Neural cell (in vitro differentiated cells): ENCODE measurements around the gene TEX54. TPM values are rescaled to one million over a fixed set of nuclear protein-coding genes. Genes with fewer than 3 reads are reported as not detected.

Source experiments
- H2AFZ ChIP-seq: fragments of 200-600, 300-800 bp; sonication (generic), shearing (Covaris generic); 2 replicates; pipeline ENCODE4 v1.6.0; 2014; ENCODE audit warnings: low read depth, mild to moderate bottlenecking, antibody characterized with exemption, low read length, moderate library complexity
- H3F3A ChIP-seq: fragments of 200-600 bp; shearing (Covaris generic); 2 replicates; pipeline ENCODE4 v1.6.1; 2016; ENCODE audit warnings: mild to moderate bottlenecking, moderate library complexity, mixed read lengths, antibody characterized with exemption, low read length; ENCODE audit not compliant: insufficient read depth, poor library complexity, severe bottlenecking
- H3K27ac ChIP-seq: fragments of 200-600, 300-800 bp; sonication (generic), shearing (Covaris generic); 2 replicates; pipeline ENCODE4 v1.5.1; 2014; ENCODE audit warnings: mild to moderate bottlenecking, low read length, moderate library complexity
- H3K27me3 ChIP-seq: fragments of 300-800, 200-600 bp; sonication (generic), shearing (Covaris generic); 2 replicates; pipeline ENCODE4 v1.6.0; 2014; ENCODE audit warnings: mild to moderate bottlenecking, low read depth, low read length, moderate library complexity; ENCODE audit not compliant: insufficient read depth
- H3K36me3 ChIP-seq: fragments of 300-800, 200-600 bp; sonication (generic), shearing (Covaris generic); 2 replicates; pipeline ENCODE4 v1.5.1; 2014; ENCODE audit warnings: mild to moderate bottlenecking, antibody characterized with exemption, low read length, moderate library complexity; ENCODE audit not compliant: insufficient read depth
- H3K4me2 ChIP-seq: fragments of 300-800, 200-600 bp; sonication (generic), shearing (Covaris generic); 2 replicates; pipeline ENCODE4 v1.6.0; 2014; ENCODE audit warnings: mild to moderate bottlenecking, low read length
- H3K4me3 ChIP-seq: fragments of 300-800, 200-600 bp; sonication (generic), shearing (Covaris generic); 2 replicates; pipeline ENCODE4 v1.5.1; 2014; ENCODE audit warnings: mild to moderate bottlenecking, low read length, moderate library complexity
- H3K79me2 ChIP-seq: fragments of 200-600 bp; shearing (Covaris generic); replicated peaks from 2 replicates; pipeline ENCODE4 v1.6.0; 2014; ENCODE audit warnings: mild to moderate bottlenecking, low read length, moderate library complexity; ENCODE audit not compliant: insufficient read depth
- H3K9ac ChIP-seq: fragments of 300-800, 200-600 bp; sonication (generic), shearing (Covaris generic); 2 replicates; pipeline ENCODE4 v1.6.1; 2016; ENCODE audit warnings: mild to moderate bottlenecking, low read length, mixed read lengths
- H3K9me2 ChIP-seq: fragments of 200-600 bp; shearing (Covaris generic); 2 replicates; pipeline ENCODE4 v1.6.1; 2016; ENCODE audit warnings: mild to moderate bottlenecking, low read length, mixed read lengths; ENCODE audit not compliant: insufficient read depth
- H3K9me3 ChIP-seq: fragments of 200-600, 300-800 bp; sonication (generic), shearing (Covaris generic); 2 replicates; pipeline ENCODE4 v1.6.1; 2016; ENCODE audit warnings: mild to moderate bottlenecking, mixed run types, low read length, moderate library complexity, mixed read lengths
- H4K20me1 ChIP-seq: fragments of 200-600 bp; shearing (Covaris generic); 2 replicates; pipeline ENCODE4 v1.6.1; 2016; ENCODE audit warnings: mild to moderate bottlenecking, mixed run types; ENCODE audit not compliant: insufficient read depth
- EP300 ChIP-seq: fragments of 450-650 bp; conservative IDR thresholded peaks from 2 replicates; pipeline ENCODE4 v1.6.1; 2014; ENCODE audit warnings: antibody characterized with exemption, mild to moderate bottlenecking, moderate library complexity; ENCODE audit not compliant: poor library complexity, severe bottlenecking
- EZH2 ChIP-seq: fragments of 200-600, 300-800 bp; shearing (Covaris generic), sonication (generic); IDR thresholded peaks from 2 replicates; pipeline ENCODE4 v1.6.1; 2014; ENCODE audit warnings: antibody characterized with exemption, low read length, borderline replicate concordance, mild to moderate bottlenecking; ENCODE audit not compliant: insufficient read depth, poor library complexity, severe bottlenecking
- MXI1 ChIP-seq: fragments of 450-650 bp; conservative IDR thresholded peaks from 2 replicates; pipeline ENCODE4 v1.6.1; 2014; ENCODE audit warnings: antibody characterized with exemption, mild to moderate bottlenecking; ENCODE audit not compliant: poor library complexity, severe bottlenecking
- POLR2AphosphoS5 ChIP-seq: IDR thresholded peaks from 2 replicates; pipeline ENCODE4 v1.6.1; 2012
- RAD21 ChIP-seq: fragments of 450-650 bp; conservative IDR thresholded peaks from 2 replicates; pipeline ENCODE4 v1.6.1; 2014; ENCODE audit warnings: antibody characterized with exemption, mild to moderate bottlenecking, moderate library complexity
- SMC3 ChIP-seq: fragments of 450-650 bp; conservative IDR thresholded peaks from 2 replicates; pipeline ENCODE4 v1.6.1; 2014; ENCODE audit warnings: antibody characterized with exemption, mild to moderate bottlenecking, moderate library complexity; ENCODE audit not compliant: poor library complexity
- TAF1 ChIP-seq: IDR thresholded peaks from 2 replicates; pipeline ENCODE4 v1.6.1; 2012; ENCODE audit warnings: low read depth
- polyA plus RNA-seq: library from polyadenylated mRNA; depleted of rRNA; stranded (reverse); fragments of >200 nt; gene quantifications from 2 replicates; pipeline ENCODE4 v1.2.3, GENCODE V29; 2014
- TF ChIP-seq, protein P1 (sequence below): IDR thresholded peaks from 2 replicates; pipeline ENCODE4 v1.6.1; 2012; ENCODE audit warnings: borderline replicate concordance
- TF ChIP-seq, protein P2 (sequence below): fragments of 450-650 bp; IDR thresholded peaks from 2 replicates; pipeline ENCODE4 v1.5.1; 2014; ENCODE audit warnings: antibody characterized with exemption, mild to moderate bottlenecking, moderate library complexity; ENCODE audit not compliant: poor library complexity, severe bottlenecking

The TEX54 gene
- polyA plus RNA-seq, 1 donor from 2014 or later: not detected

DNA sequence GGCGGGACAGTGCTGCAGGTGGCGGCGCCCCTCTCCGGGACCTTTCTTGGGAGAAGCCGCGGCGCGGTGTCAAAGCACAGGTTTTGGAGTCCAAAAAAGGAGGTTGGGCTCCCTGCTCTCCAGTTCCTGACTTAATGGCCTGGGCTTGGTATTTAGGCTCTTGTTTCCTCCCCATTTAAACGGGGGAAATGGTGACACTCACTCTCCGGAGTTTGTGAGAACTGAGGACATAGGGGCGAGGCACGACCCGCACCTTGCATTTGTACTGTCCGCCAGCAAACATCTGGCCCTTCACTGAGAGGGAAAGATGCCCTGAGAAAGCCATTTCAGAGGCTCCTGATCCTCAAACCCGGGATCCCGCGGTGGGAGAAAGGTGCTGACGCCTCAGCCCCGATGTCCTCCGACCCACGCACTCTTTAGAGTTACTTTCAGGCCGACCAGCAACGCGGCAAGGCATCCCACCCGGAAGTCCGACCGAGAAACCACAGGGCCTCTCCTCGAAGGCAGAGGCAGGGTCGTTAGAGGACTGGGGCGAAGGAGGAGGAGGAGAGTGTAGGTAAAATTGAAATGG lies 9.6 kb upstream of the TEX54 start:
- peaks cover 12% of the 10 kb centered on the region for H3K79me2 ChIP-seq

DNA sequence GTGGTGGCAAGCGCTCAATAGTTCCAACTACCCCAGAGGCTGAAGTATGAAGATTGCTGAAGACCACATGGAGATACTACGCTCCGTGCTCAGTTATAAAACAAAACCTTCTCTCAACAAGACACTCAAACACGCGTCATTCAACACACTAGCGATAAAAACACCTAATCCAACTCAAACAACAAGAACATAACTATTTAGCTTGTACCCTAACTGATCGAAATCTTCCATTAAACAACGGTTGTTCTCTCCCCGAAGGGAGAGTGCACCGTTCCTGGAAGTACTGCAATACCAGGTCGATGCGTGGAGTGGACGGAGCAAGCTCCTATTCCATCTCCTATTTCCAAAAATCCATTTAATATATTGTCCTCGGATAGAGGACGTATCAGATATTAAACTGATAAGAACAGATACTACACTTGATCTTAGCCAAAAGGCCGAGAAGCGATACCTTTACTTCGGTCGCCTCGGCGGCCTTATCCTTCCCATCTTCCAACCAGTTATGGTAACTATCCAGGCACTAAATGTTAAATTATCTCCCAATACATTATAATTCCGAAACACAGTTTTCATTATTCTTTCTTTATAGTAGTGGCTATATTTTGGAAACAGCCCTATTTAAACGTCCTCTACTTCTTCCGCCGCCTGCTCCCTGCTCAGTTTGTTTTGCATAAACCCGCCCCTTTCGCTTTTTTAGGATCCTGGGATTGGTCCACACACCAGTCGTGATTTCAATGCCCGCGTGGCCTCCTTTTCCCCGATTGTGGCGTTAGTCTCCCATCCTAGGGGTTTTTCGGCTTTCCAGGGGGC lies 8.9 kb upstream of the TEX54 start:
- no peaks in the 10 kb centered on the region for H3K27me3 ChIP-seq
- peak overlapping the region; percentile 93 for H3K4me2 ChIP-seq
- H4K20me1 ChIP-seq: no peaks in the 10 kb centered on the region
- H3K27ac ChIP-seq: peak overlapping the region; percentile 90
- H3K36me3 ChIP-seq: no peaks in the 10 kb centered on the region
- H3K9ac ChIP-seq: peak overlapping the region; percentile 81
- peak overlapping the region; percentile 93 for H3K4me3 ChIP-seq
- peak overlapping the region; percentile 87 for H2AFZ ChIP-seq
- H3K79me2 ChIP-seq: peaks cover 12% of the 10 kb centered on the region
- no peaks in the 10 kb centered on the region for H3K9me3 ChIP-seq
- peaks cover 9% of the 10 kb centered on the region for H3F3A ChIP-seq
- H3K9me2 ChIP-seq: no peaks in the 10 kb centered on the region
- TF ChIP-seq EP300: peak; percentile 92
- TF ChIP-seq MXI1: peak; percentile 94
- peak; percentile 100 for TF ChIP-seq POLR2AphosphoS5
- TF ChIP-seq TAF1: peak; percentile 30
- TF ChIP-seq SMC3: peak; percentile 36
- TF ChIP-seq, protein P1, sequence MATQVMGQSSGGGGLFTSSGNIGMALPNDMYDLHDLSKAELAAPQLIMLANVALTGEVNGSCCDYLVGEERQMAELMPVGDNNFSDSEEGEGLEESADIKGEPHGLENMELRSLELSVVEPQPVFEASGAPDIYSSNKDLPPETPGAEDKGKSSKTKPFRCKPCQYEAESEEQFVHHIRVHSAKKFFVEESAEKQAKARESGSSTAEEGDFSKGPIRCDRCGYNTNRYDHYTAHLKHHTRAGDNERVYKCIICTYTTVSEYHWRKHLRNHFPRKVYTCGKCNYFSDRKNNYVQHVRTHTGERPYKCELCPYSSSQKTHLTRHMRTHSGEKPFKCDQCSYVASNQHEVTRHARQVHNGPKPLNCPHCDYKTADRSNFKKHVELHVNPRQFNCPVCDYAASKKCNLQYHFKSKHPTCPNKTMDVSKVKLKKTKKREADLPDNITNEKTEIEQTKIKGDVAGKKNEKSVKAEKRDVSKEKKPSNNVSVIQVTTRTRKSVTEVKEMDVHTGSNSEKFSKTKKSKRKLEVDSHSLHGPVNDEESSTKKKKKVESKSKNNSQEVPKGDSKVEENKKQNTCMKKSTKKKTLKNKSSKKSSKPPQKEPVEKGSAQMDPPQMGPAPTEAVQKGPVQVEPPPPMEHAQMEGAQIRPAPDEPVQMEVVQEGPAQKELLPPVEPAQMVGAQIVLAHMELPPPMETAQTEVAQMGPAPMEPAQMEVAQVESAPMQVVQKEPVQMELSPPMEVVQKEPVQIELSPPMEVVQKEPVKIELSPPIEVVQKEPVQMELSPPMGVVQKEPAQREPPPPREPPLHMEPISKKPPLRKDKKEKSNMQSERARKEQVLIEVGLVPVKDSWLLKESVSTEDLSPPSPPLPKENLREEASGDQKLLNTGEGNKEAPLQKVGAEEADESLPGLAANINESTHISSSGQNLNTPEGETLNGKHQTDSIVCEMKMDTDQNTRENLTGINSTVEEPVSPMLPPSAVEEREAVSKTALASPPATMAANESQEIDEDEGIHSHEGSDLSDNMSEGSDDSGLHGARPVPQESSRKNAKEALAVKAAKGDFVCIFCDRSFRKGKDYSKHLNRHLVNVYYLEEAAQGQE: peak; percentile 88
- TF ChIP-seq EZH2: no peak
- TF ChIP-seq, protein P2, sequence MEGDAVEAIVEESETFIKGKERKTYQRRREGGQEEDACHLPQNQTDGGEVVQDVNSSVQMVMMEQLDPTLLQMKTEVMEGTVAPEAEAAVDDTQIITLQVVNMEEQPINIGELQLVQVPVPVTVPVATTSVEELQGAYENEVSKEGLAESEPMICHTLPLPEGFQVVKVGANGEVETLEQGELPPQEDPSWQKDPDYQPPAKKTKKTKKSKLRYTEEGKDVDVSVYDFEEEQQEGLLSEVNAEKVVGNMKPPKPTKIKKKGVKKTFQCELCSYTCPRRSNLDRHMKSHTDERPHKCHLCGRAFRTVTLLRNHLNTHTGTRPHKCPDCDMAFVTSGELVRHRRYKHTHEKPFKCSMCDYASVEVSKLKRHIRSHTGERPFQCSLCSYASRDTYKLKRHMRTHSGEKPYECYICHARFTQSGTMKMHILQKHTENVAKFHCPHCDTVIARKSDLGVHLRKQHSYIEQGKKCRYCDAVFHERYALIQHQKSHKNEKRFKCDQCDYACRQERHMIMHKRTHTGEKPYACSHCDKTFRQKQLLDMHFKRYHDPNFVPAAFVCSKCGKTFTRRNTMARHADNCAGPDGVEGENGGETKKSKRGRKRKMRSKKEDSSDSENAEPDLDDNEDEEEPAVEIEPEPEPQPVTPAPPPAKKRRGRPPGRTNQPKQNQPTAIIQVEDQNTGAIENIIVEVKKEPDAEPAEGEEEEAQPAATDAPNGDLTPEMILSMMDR: peak; percentile 15

More for the DNA sequence above, 9.6 kb upstream of the TEX54 start:
- TF ChIP-seq TAF1: no peak
- TF ChIP-seq, protein P2: no peak
- TF ChIP-seq, protein P1: peak; percentile 49
- no peak for TF ChIP-seq POLR2AphosphoS5
- TF ChIP-seq RAD21: no peak
- no peak for TF ChIP-seq EZH2
- no peak for TF ChIP-seq SMC3
- H3K27ac ChIP-seq: peak overlapping the region; percentile 90
- no peaks in the 10 kb centered on the region for H3K27me3 ChIP-seq
- H3K4me2 ChIP-seq: peak overlapping the region; percentile 93
- no peaks in the 10 kb centered on the region for H3K36me3 ChIP-seq
- peak overlapping the region; percentile 87 for H2AFZ ChIP-seq
- H3K4me3 ChIP-seq: peak overlapping the region; percentile 63
- peak overlapping the region; percentile 81 for H3K9ac ChIP-seq
- peaks cover 9% of the 10 kb centered on the region for H3F3A ChIP-seq
- no peaks in the 10 kb centered on the region for H3K9me3 ChIP-seq
- H3K9me2 ChIP-seq: no peaks in the 10 kb centered on the region
- H4K20me1 ChIP-seq: no peaks in the 10 kb centered on the region
